GM12891 (cell line): ENCODE data around the gene PIK3R1.

Source experiments
- PAX5 ChIP-seq: IDR thresholded peaks from 2 replicates; pipeline ENCODE4 v1.6.1; 2011; ENCODE audit warnings: low read length, moderate library complexity, mild to moderate bottlenecking; ENCODE audit not compliant: insufficient read depth, severe bottlenecking
- POLR2A ChIP-seq: IDR thresholded peaks from 2 replicates; pipeline ENCODE4 v1.6.1; 2011; ENCODE audit warnings: low read depth, low read length, control low read depth
- POLR2AphosphoS5 ChIP-seq: IDR thresholded peaks from 2 replicates; pipeline ENCODE4 v1.6.1; 2011; ENCODE audit warnings: low read depth, low read length, control low read depth
- SPI1 ChIP-seq: IDR thresholded peaks from 2 replicates; pipeline ENCODE4 v1.6.1; 2011; ENCODE audit warnings: low read depth, low read length, control low read depth
- TAF1 ChIP-seq: IDR thresholded peaks from 2 replicates; pipeline ENCODE4 v1.6.1; 2011; ENCODE audit warnings: low read depth, low read length, control low read depth

GRCh38 chr5:68176802-68177479 lies 38.6 kb upstream of the PIK3R1 start:
- TF ChIP-seq POLR2AphosphoS5: no peak
- no peak for TF ChIP-seq POLR2A
- no peak for TF ChIP-seq TAF1
- TF ChIP-seq PAX5: no peak
- TF ChIP-seq SPI1: no peak
